Keratinocyte (primary cell): ENCODE measurements around the gene SFTPA2. TPM values are rescaled to one million over a fixed set of nuclear protein-coding genes. Genes with fewer than 3 reads are reported as not detected.

ENCODE experiments used
- DNase-seq: peaks from one replicate; pipeline ENCODE4 v3.0.0-alpha.2; 2011; ENCODE audit warnings: low read depth, missing footprints, low spot score
- FAIRE-seq: peaks from 2 replicates; lab custom pipeline; 2011; peaks lifted over from hg19 to GRCh38; lab: Jason Lieb, UNC
- H2AFZ ChIP-seq: 2 replicates; pipeline ENCODE4 v1.6.0; 2012; ENCODE audit warnings: low read length, control low read depth, inconsistent platforms; ENCODE audit not compliant: control insufficient read depth
- H3K27ac ChIP-seq: 2 replicates; pipeline ENCODE4 v1.5.1; 2011; ENCODE audit warnings: low read length; ENCODE audit not compliant: control insufficient read depth, insufficient read depth
- H3K27me3 ChIP-seq: 3 replicates; pipeline ENCODE4 v1.6.0; 2011; ENCODE audit warnings: low read length; ENCODE audit not compliant: control insufficient read depth, insufficient read depth; ENCODE audit errors: extremely low read depth
- H3K36me3 ChIP-seq, 2 experiments: 2 replicates in 1 of 2; 3 replicates in 1 of 2; pipeline ENCODE4 v1.5.1; 2011; ENCODE audit warnings: low read length in 2 of 2, mild to moderate bottlenecking in 1 of 2; ENCODE audit not compliant: control insufficient read depth in 2 of 2, insufficient read depth in 2 of 2; ENCODE audit errors: extremely low read depth in 1 of 2
- H3K4me1 ChIP-seq: 3 replicates; pipeline ENCODE4 v1.5.1; 2011; ENCODE audit warnings: low read length; ENCODE audit not compliant: control insufficient read depth, insufficient read depth; ENCODE audit errors: extremely low read depth
- H3K4me2 ChIP-seq: 3 replicates; pipeline ENCODE4 v1.6.0; 2011; ENCODE audit warnings: low read depth, low read length; ENCODE audit not compliant: control insufficient read depth, insufficient read depth; ENCODE audit errors: extremely low read depth
- H3K4me3 ChIP-seq, 3 experiments: fragments of 200-600 bp in 1 of 3; sonication (generic) in 1 of 3; 2 replicates in 2 of 3; 3 replicates in 1 of 3; pipeline ENCODE4 v1.5.1; 2011 to 2016; ENCODE audit warnings: low read length in 3 of 3, mild to moderate bottlenecking in 3 of 3, control low read depth in 2 of 3, inconsistent platforms in 1 of 3, low read depth in 1 of 3, mixed read lengths in 1 of 3, mixed run types in 1 of 3, moderate library complexity in 1 of 3; ENCODE audit not compliant: control insufficient read depth in 2 of 3, insufficient read depth in 2 of 3; ENCODE audit errors: extremely low read depth in 1 of 3
- H3K79me2 ChIP-seq: 2 replicates; pipeline ENCODE4 v1.6.0; 2012; ENCODE audit warnings: low read length; ENCODE audit not compliant: control insufficient read depth, insufficient read depth
- H3K9ac ChIP-seq: 3 replicates; pipeline ENCODE4 v1.6.0; 2011; ENCODE audit warnings: low read length; ENCODE audit not compliant: control insufficient read depth, insufficient read depth; ENCODE audit errors: extremely low read depth
- H3K9me1 ChIP-seq: 3 replicates; pipeline ENCODE4 v1.6.0; 2011; ENCODE audit warnings: low read length; ENCODE audit not compliant: control insufficient read depth, insufficient read depth; ENCODE audit errors: extremely low read depth
- H3K9me3 ChIP-seq: 2 replicates; pipeline ENCODE4 v1.5.1; 2012; ENCODE audit warnings: low read depth, low read length; ENCODE audit not compliant: control insufficient read depth
- H4K20me1 ChIP-seq: 3 replicates; pipeline ENCODE4 v1.6.0; 2011; ENCODE audit warnings: low read length; ENCODE audit not compliant: control insufficient read depth, insufficient read depth; ENCODE audit errors: extremely low read depth
- CTCF ChIP-seq, 3 experiments: IDR thresholded peaks in 1 of 3; conservative IDR thresholded peaks in 1 of 3; optimal IDR thresholded peaks in 1 of 3; 2 replicates in 2 of 3; 3 replicates in 1 of 3; pipeline versions ENCODE3 to v1.5.1; 2011; ENCODE audit warnings: low read length in 3 of 3, mild to moderate bottlenecking in 3 of 3, moderate library complexity in 2 of 3, control low read depth in 1 of 3, inconsistent platforms in 1 of 3; ENCODE audit not compliant: insufficient read depth in 2 of 3; ENCODE audit errors: extremely low read depth in 1 of 3
- EZH2 ChIP-seq: IDR thresholded peaks from one replicate; pipeline ENCODE4 v1.6.1; 2012; ENCODE audit warnings: inconsistent platforms, mild to moderate bottlenecking, low read length, moderate library complexity
- dilution Hi-C: fragments of 300-500 bp; cut with MboI; formaldehyde crosslinking; loops from one replicate; pipeline ENCODE4 v1.7.0; 2020; ENCODE audit warnings: low sequenced_read_pairs; ENCODE audit not compliant: extremely low pct_ligation_motif_present
- polyA plus RNA-seq, 5 experiments: library from polyadenylated mRNA; depleted of rRNA in 3 of 5; stranded (reverse) in 3 of 5; stranded (forward) in 1 of 5; unstranded in 1 of 5; fragments of >200 nt; gene quantifications; 1 replicate in 1 of 5; 2 replicates in 3 of 5; 3 replicates in 1 of 5; pipeline versions ENCODE4 v1.2.1 to v1.2.3, GENCODE V29; 2011 to 2012; ENCODE audit warnings: missing spikeins in 2 of 5, low read depth in 1 of 5, low replicate concordance in 1 of 5

The SFTPA2 gene
- polyA plus RNA-seq, 1 donor (not counting 4 experiments of a cell fraction or from before 2014, with no cell fraction given) = not detected

GRCh38 chr10:79588800-79589199, 28.6 kb upstream of the SFTPA2 start:
- Histone ChIP-seq H3K79me2 (no peaks in the 10 kb centered on the region), H3K9ac (no peak overlapping the region), H3K36me3 (no peaks in the 10 kb centered on the region), H3K4me2 (no peak overlapping the region), H3K4me1 (no peaks in the 10 kb centered on the region), H4K20me1 (no peaks in the 10 kb centered on the region), H3K9me3 (no peaks in the 10 kb centered on the region), H2AFZ (no peak overlapping the region), H3K4me3 (no peak overlapping the region), H3K27ac (no peak overlapping the region), H3K27me3 (peaks cover 7% of the 10 kb centered on the region), H3K9me1 (no peaks in the 10 kb centered on the region)
- no peak for DNase-seq
- dilution Hi-C loops = no loop called here
- TF ChIP-seq EZH2 (no peak), CTCF (optimal IDR thresholded peaks at IDR 0.05 in 1 of 3, IDR thresholded peaks at IDR 0.05 in 1 of 3, conservative IDR thresholded peaks at IDR 0.05 in 1 of 3; ENCODE audit: extremely low read depth in 1 of 3, insufficient read depth in 2 of 3, low read length in 3 of 3) (no peak)
- FAIRE-seq = no peak

DNA sequence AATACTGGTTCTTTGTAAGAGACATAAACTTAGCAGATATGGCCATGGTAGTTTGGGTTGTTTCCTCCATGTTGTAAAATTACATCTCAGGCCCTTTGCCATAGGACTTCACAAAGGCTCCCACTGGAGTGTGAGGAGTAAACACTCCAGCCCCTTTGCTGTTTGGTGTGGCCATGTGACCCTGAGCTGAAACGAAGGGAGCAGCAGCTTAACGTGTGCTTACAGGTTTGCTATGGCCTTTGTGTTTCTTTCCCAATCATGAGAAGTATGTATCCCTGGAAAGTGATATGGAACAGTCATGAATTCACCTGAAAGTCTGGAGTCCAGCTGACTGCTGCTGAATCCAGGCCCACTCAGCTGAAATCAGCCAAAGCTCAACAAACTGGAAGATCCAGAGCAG, 26.7 kb upstream of the SFTPA2 start:
- dilution Hi-C loops = no loop called here
- no peaks in the 10 kb centered on the region for H3K9me1 ChIP-seq
- H3K4me2 ChIP-seq = no peak overlapping the region
- no peaks in the 10 kb centered on the region for H3K79me2 ChIP-seq
- no peak overlapping the region for H3K9ac ChIP-seq
- DNase-seq (no peak), FAIRE-seq (no peak)
- no peak overlapping the region for H2AFZ ChIP-seq
- H3K4me3 ChIP-seq = no peak overlapping the region
- no peaks in the 10 kb centered on the region for H3K4me1 ChIP-seq
- no peaks in the 10 kb centered on the region for H3K36me3 ChIP-seq
- no peak overlapping the region for H3K27ac ChIP-seq
- TF ChIP-seq EZH2 (no peak), CTCF (optimal IDR thresholded peaks at IDR 0.05 in 1 of 3, IDR thresholded peaks at IDR 0.05 in 1 of 3, conservative IDR thresholded peaks at IDR 0.05 in 1 of 3; ENCODE audit: extremely low read depth in 1 of 3, insufficient read depth in 2 of 3, low read length in 3 of 3) (no peak)
- H4K20me1 ChIP-seq = no peaks in the 10 kb centered on the region
- H3K9me3 ChIP-seq = no peaks in the 10 kb centered on the region
- H3K27me3 ChIP-seq = peaks cover 7% of the 10 kb centered on the region
